H1 (cell line): ENCODE measurements around the gene DDC. TPM values are rescaled to one million over a fixed set of nuclear protein-coding genes. Genes with fewer than 3 reads are reported as not detected.

Experiments used
- CTCF ChIA-PET: fragments of 300-600 bp; sonication (Branson Sonifier 250); formaldehyde crosslinking; loops from one replicate; lab custom pipeline; 2021; ENCODE audit not compliant: partially characterized antibody; lab: Charles Lee
- POLR2A ChIA-PET: fragments of 300-600 bp; sonication (Branson Sonifier 250); formaldehyde crosslinking; loops from one replicate; lab custom pipeline; 2021; ENCODE audit warnings: inconsistent platforms; ENCODE audit not compliant: partially characterized antibody; lab: Charles Lee
- DNase-seq, 2 experiments: peaks; one replicate each; pipeline versions ENCODE4 v3.0.0 to v3.0.0-alpha.2; 2010 to 2022; ENCODE audit warnings: low spot score in 2 of 2, low read depth in 1 of 2, mixed read lengths in 1 of 2
- FAIRE-seq: peaks from 2 replicates; lab custom pipeline; 2011; peaks lifted over from hg19 to GRCh38; lab: Jason Lieb, UNC
- H2AFZ ChIP-seq: 2 replicates; pipeline ENCODE4 v1.8.1; 2012; ENCODE audit warnings: low read length, inconsistent platforms
- H2AK5ac ChIP-seq: 2 replicates; pipeline ENCODE4 v1.6.1; 2013; ENCODE audit warnings: low read depth, low read length
- H2BK120ac ChIP-seq: replicated peaks from 2 replicates; pipeline ENCODE3; 2013; ENCODE audit warnings: low read depth, low read length, inconsistent platforms
- H2BK12ac ChIP-seq: 2 replicates; pipeline ENCODE4 v1.6.1; 2013; ENCODE audit warnings: low read depth, low read length
- H2BK15ac ChIP-seq: 2 replicates; pipeline ENCODE4 v1.6.1; 2013; ENCODE audit warnings: low read length
- H2BK20ac ChIP-seq: 2 replicates; pipeline ENCODE4 v1.6.1; 2013; ENCODE audit warnings: low read length
- H2BK5ac ChIP-seq: 2 replicates; pipeline ENCODE4 v1.6.1; 2013; ENCODE audit warnings: low read depth, low read length
- H3K14ac ChIP-seq: 2 replicates; pipeline ENCODE4 v1.6.1; 2013; ENCODE audit warnings: inconsistent platforms; ENCODE audit not compliant: insufficient read length
- H3K18ac ChIP-seq: 2 replicates; pipeline ENCODE4 v1.6.1; 2013; ENCODE audit warnings: low read length; ENCODE audit errors: extremely low read depth
- H3K23ac ChIP-seq: 2 replicates; pipeline ENCODE4 v1.6.1; 2013; ENCODE audit warnings: inconsistent platforms; ENCODE audit not compliant: insufficient read length
- H3K23me2 ChIP-seq: 2 replicates; pipeline ENCODE4 v1.6.1; 2013; ENCODE audit warnings: low read depth, low read length
- H3K27ac ChIP-seq: 2 replicates; pipeline ENCODE4 v1.6.1; 2011; ENCODE audit warnings: low read depth, low read length, inconsistent platforms
- H3K27me3 ChIP-seq, 4 experiments: replicated peaks in 1 of 4; 1 replicate in 1 of 4; 2 replicates in 3 of 4; pipeline versions ENCODE4 v1.6.1 to v1.8.1; 2011 to 2013; ENCODE audit warnings: low read length in 3 of 4, mild to moderate bottlenecking in 3 of 4, inconsistent platforms in 2 of 4, mixed read lengths in 2 of 4, moderate library complexity in 1 of 4; ENCODE audit not compliant: control insufficient read depth in 3 of 4, insufficient read depth in 3 of 4; ENCODE audit errors: extremely low read depth in 1 of 4
- H3K36me3 ChIP-seq, 4 experiments: 2 replicates each; pipeline versions ENCODE4 v1.6.1 to v1.8.1; 2011 to 2013; ENCODE audit warnings: mild to moderate bottlenecking in 4 of 4, low read length in 3 of 4, moderate library complexity in 2 of 4, control low read depth in 1 of 4, inconsistent platforms in 1 of 4; ENCODE audit not compliant: insufficient read depth in 4 of 4, control insufficient read depth in 2 of 4
- H3K4ac ChIP-seq: replicated peaks from 2 replicates; pipeline ENCODE3; 2013; ENCODE audit warnings: low read length, low read depth, mixed read lengths, inconsistent platforms; ENCODE audit not compliant: insufficient read length
- H3K4me1 ChIP-seq, 4 experiments: replicated peaks in 1 of 4; 1 replicate in 1 of 4; 2 replicates in 3 of 4; pipeline versions ENCODE4 v1.6.1 to v1.8.1; 2011 to 2013; ENCODE audit warnings: low read length in 3 of 4, inconsistent platforms in 2 of 4, mixed read lengths in 1 of 4; ENCODE audit not compliant: insufficient read depth in 4 of 4, control insufficient read depth in 3 of 4
- H3K4me2 ChIP-seq, 2 experiments: 2 replicates each; pipeline versions ENCODE4 v1.6.1 to v1.8.1; 2011 to 2013; ENCODE audit warnings: low read depth in 2 of 2, low read length in 2 of 2, control low read depth in 1 of 2, inconsistent platforms in 1 of 2, mild to moderate bottlenecking in 1 of 2; ENCODE audit not compliant: insufficient read depth in 1 of 2
- H3K4me3 ChIP-seq, 4 experiments: fragments of 200-600, 300-600 bp in 1 of 4; sonication (generic), shearing (Covaris generic), sonication (Bioruptor Twin) in 1 of 4; 2 replicates each; pipeline versions ENCODE4 v1.5.1 to v1.8.1; 2011 to 2016; ENCODE audit warnings: low read length in 4 of 4, low read depth in 3 of 4, control low read depth in 2 of 4, inconsistent platforms in 2 of 4, mild to moderate bottlenecking in 2 of 4, mixed read lengths in 1 of 4, moderate library complexity in 1 of 4; ENCODE audit not compliant: insufficient read depth in 2 of 4; ENCODE audit errors: extremely low read depth in 1 of 4
- H3K56ac ChIP-seq: replicated peaks from 2 replicates; pipeline ENCODE3; 2013; ENCODE audit warnings: low read depth, mild to moderate bottlenecking, mixed read lengths, low read length, inconsistent platforms; ENCODE audit not compliant: insufficient read length
- H3K79me1 ChIP-seq: 2 replicates; pipeline ENCODE4 v1.6.1; 2013; ENCODE audit warnings: low read depth, low read length, control low read depth
- H3K79me2 ChIP-seq, 2 experiments: 2 replicates each; pipeline versions ENCODE4 v1.6.1 to v1.8.1; 2012 to 2013; ENCODE audit warnings: low read length in 2 of 2, mild to moderate bottlenecking in 2 of 2, inconsistent platforms in 1 of 2; ENCODE audit not compliant: insufficient read depth in 2 of 2, control insufficient read depth in 1 of 2
- H3K9ac ChIP-seq, 4 experiments: replicated peaks in 1 of 4; 1 replicate in 1 of 4; 2 replicates in 3 of 4; pipeline versions ENCODE4 v1.6.1 to v1.8.1; 2011 to 2013; ENCODE audit warnings: low read depth in 3 of 4, low read length in 3 of 4, control low read depth in 2 of 4, mild to moderate bottlenecking in 2 of 4, moderate library complexity in 2 of 4, inconsistent platforms in 1 of 4; ENCODE audit errors: extremely low read depth in 1 of 4
- H3K9me3 ChIP-seq, 2 experiments: 2 replicates each; pipeline versions ENCODE4 v1.6.1 to v1.8.1; 2012 to 2013; ENCODE audit warnings: mild to moderate bottlenecking in 2 of 2, moderate library complexity in 2 of 2, control low read depth in 1 of 2, inconsistent platforms in 1 of 2, low read depth in 1 of 2, low read length in 1 of 2, mixed read lengths in 1 of 2; ENCODE audit not compliant: insufficient read depth in 2 of 2
- H4K20me1 ChIP-seq, 2 experiments: replicated peaks in 1 of 2; 2 replicates each; pipeline versions ENCODE3 to v1.8.1; 2011 to 2013; ENCODE audit warnings: inconsistent platforms in 2 of 2, low read length in 2 of 2, mild to moderate bottlenecking in 1 of 2; ENCODE audit not compliant: insufficient read depth in 2 of 2, control insufficient read depth in 1 of 2
- H4K5ac ChIP-seq: 2 replicates; pipeline ENCODE4 v1.6.1; 2013; ENCODE audit warnings: low read length, low read depth, mixed read lengths, inconsistent platforms; ENCODE audit not compliant: insufficient read length
- H4K8ac ChIP-seq: 2 replicates; pipeline ENCODE4 v1.8.0; 2013; ENCODE audit warnings: mild to moderate bottlenecking, moderate library complexity, low read length, inconsistent platforms; ENCODE audit not compliant: insufficient read depth; ENCODE audit errors: extremely low read depth
- H4K91ac ChIP-seq: replicated peaks from 2 replicates; pipeline ENCODE3; 2013; ENCODE audit warnings: low read length, mixed read lengths, inconsistent platforms; ENCODE audit not compliant: insufficient read length
- CHD1 ChIP-seq: IDR thresholded peaks from 2 replicates; pipeline ENCODE4 v1.6.1; 2012; ENCODE audit warnings: low read depth, low read length, improper control_type of control experiment
- EP300 ChIP-seq, 2 experiments: IDR thresholded peaks; 1 replicate in 1 of 2; 2 replicates in 1 of 2; pipeline ENCODE4 v1.6.1; 2011 to 2012; ENCODE audit warnings: low read depth in 2 of 2, low read length in 2 of 2, mild to moderate bottlenecking in 2 of 2, borderline replicate concordance in 1 of 2, inconsistent platforms in 1 of 2, moderate library complexity in 1 of 2
- MAFK ChIP-seq: IDR thresholded peaks from 2 replicates; pipeline ENCODE4 v1.6.1; 2012; ENCODE audit warnings: low read depth, mild to moderate bottlenecking, improper control_type of control experiment, low read length
- NRF1 ChIP-seq: IDR thresholded peaks from 2 replicates; pipeline ENCODE4 v1.6.1; 2011; ENCODE audit warnings: mild to moderate bottlenecking, low read depth, low read length, improper control_type of control experiment
- RNF2 ChIP-seq: fragments of 200-900, 300-1000 bp; sonication (generic); IDR thresholded peaks from 2 replicates; pipeline ENCODE4 v1.7.1; 2016; ENCODE audit warnings: borderline replicate concordance, low read depth, mild to moderate bottlenecking, antibody characterized with exemption, low read length; ENCODE audit not compliant: poor library complexity, severe bottlenecking; ENCODE audit errors: missing control alignments
- SIN3A ChIP-seq, 2 experiments: IDR thresholded peaks in 1 of 2; conservative IDR thresholded peaks in 1 of 2; 2 replicates each; pipeline ENCODE4 v1.6.1; 2011 to 2012; ENCODE audit warnings: low read length in 2 of 2, improper control_type of control experiment in 1 of 2, low read depth in 1 of 2, mild to moderate bottlenecking in 1 of 2
- SIRT6 ChIP-seq: IDR thresholded peaks from one replicate; pipeline ENCODE4 v1.7.1; 2012; ENCODE audit warnings: low read length, inconsistent platforms
- SIX5 ChIP-seq: IDR thresholded peaks from 2 replicates; pipeline ENCODE4 v1.6.1; 2011; ENCODE audit warnings: mild to moderate bottlenecking, low read depth, low read length
- TEAD4 ChIP-seq: IDR thresholded peaks from 2 replicates; pipeline ENCODE4 v1.6.1; 2012; ENCODE audit warnings: low read depth, low read length, inconsistent platforms, mixed read lengths
- WGBS, 2 experiments: shearing (Covaris generic) in 1 of 2; methylation state at CpG; one replicate each; pipeline versions ENCODE4 v1.1.6 to v1.1.7; 2013 to 2015; ENCODE audit warnings: low lambda C conversion rate in 2 of 2, mixed read lengths in 2 of 2, inconsistent platforms in 1 of 2, low coverage in 1 of 2, missing lambda C conversion rate in 1 of 2; ENCODE audit not compliant: insufficient replicate concordance in 2 of 2, insufficient coverage in 1 of 2, insufficient read length in 1 of 2; ENCODE audit errors: extremely low coverage in 1 of 2, missing lambda C conversion rate in 1 of 2; 5-methylcytosine and 5-hydroxymethylcytosine counted together
- polyA plus RNA-seq, 7 experiments: library from polyadenylated mRNA; depleted of rRNA in 3 of 7; stranded (reverse) in 5 of 7; unstranded in 2 of 7; fragments of >200 nt in 5 of 7; fragments of 200-250 nt in 2 of 7; gene quantifications; 1 replicate in 5 of 7; 2 replicates in 1 of 7; 4 replicates in 1 of 7; pipeline versions ENCODE4 v1.2.1 to v1.2.3, GENCODE V29; 2011 to 2013; ENCODE audit warnings: missing spikeins in 2 of 7, mixed read lengths in 2 of 7
- total RNA-seq: library from RNA; stranded (reverse); fragmentation: NEBNext Ultra II Directional; extraction: Animal tissue kit (Norgen Biotek cat#: 25700); gene quantifications from 2 replicates; pipeline ENCODE4 v1.2.1, GENCODE V29; 2021

Gene DDC
- total and polyA plus RNA-seq, 2 of the 8 experiments (the other 6 are each of a cell fraction or from before 2014, with no cell fraction given) = 0.05 TPM; not detected in 1

- FAIRE-seq = no peak
- no peak for TF ChIP-seq EP300 (IDR thresholded peaks at IDR 0.05; ENCODE audit: borderline replicate concordance in 1 of 2, low read depth in 2 of 2, low read length in 2 of 2)
- no peak for TF ChIP-seq SIN3A (conservative IDR thresholded peaks at IDR 0.05 in 1 of 2, IDR thresholded peaks at IDR 0.05 in 1 of 2; ENCODE audit: low read depth in 1 of 2, low read length in 2 of 2)
- TF ChIP-seq CHD1 = no peak
- no peak for TF ChIP-seq SIRT6
- no peak for TF ChIP-seq TEAD4
- no peak for TF ChIP-seq RNF2
- no peak for TF ChIP-seq SIX5
- TF ChIP-seq NRF1 = no peak
- TF ChIP-seq MAFK = no peak
Measured at GRCh38 chr7:50608196-50608906, 43.1 kb upstream of the DDC start.

More at GRCh38 chr7:50608196-50608906, 43.1 kb upstream of the DDC start:
- no peak overlapping the region for H3K4ac ChIP-seq
- H3K27ac ChIP-seq = no peak overlapping the region
- peaks cover 2% of the 10 kb centered on the region; the same call in 1 of the 2 replicates for H3K79me1 ChIP-seq
- H3K9ac ChIP-seq = no peak overlapping the region
- no peaks in the 10 kb centered on the region for H4K20me1 ChIP-seq
- no peak overlapping the region for H3K14ac ChIP-seq
- ChIA-PET CTCF (interaction anchor here (0.6 to 2.2 kb wide), 10 partner anchors 9 to 1559 kb away, joined by 3 to 9 read pairs (median 4); no protein-coding TSS in a partner anchor), POLR2A (interaction anchor here (0.8 to 1.9 kb wide), 2 partner anchors 13 to 53 kb away, joined by 3 to 4 read pairs; no protein-coding TSS in a partner anchor)
- no peak for DNase-seq
- H2BK20ac ChIP-seq = no peak overlapping the region
- H4K8ac ChIP-seq = no peak overlapping the region
- H3K4me1 ChIP-seq = peaks cover 0 to 1% (median 0%) of the 10 kb centered on the region in 4 experiments; a peak in 1 of 7 replicates
- H3K23me2 ChIP-seq = no peaks in the 10 kb centered on the region
- H4K91ac ChIP-seq = no peak overlapping the region
- no peak overlapping the region for H3K4me3 ChIP-seq
- H3K18ac ChIP-seq = no peak overlapping the region
- no peak overlapping the region for H2BK12ac ChIP-seq
- H4K5ac ChIP-seq = no peak overlapping the region
- H2BK120ac ChIP-seq = no peak overlapping the region
- H3K79me2 ChIP-seq = no peaks in the 10 kb centered on the region; a peak in 1 of 4 replicates
- no peak overlapping the region for H2AFZ ChIP-seq
- H2BK5ac ChIP-seq = no peak overlapping the region
- H3K56ac ChIP-seq = no peak overlapping the region
- no peak overlapping the region for H2AK5ac ChIP-seq
- no peaks in the 10 kb centered on the region for H3K9me3 ChIP-seq
- H3K23ac ChIP-seq = no peak overlapping the region
- no peak overlapping the region for H2BK15ac ChIP-seq
- H3K36me3 ChIP-seq = peaks cover 10 to 44% (median 26%) of the 10 kb centered on the region in 4 experiments
- H3K4me2 ChIP-seq = no peak overlapping the region
- no peaks in the 10 kb centered on the region for H3K27me3 ChIP-seq
- WGBS, 2 experiments = 87% methylated on average over 9 of the region's 9 CpGs; no CpG with 5 or more reads in 1 of the 2 experiments
